ENCODE data around the gene MED19.
"Not testable (repeated sequence)": the region's sequence is repeated elsewhere in the genome, so short reads cannot be mapped to it uniquely, and the experiment has no call there.

Gene MED19

DNA sequence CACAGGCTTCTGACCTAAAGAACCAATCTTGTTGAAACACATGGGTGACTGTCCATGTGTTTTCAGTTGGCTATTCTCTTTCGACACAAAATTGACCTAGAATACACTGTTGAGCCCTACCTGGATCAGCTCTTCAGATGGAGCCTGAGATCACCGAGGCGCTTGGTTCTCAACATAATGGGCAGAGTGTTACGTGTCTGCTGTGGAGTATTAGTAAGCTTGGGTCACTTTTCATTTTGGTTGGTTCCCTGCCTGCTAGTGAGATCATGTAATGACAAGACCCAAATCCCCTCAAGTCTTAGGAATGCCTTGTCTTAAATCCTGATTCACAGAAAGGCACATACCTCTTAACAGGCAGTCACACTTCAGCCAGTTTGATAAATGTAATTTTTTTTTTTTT lies 8.7 kb downstream of the MED19 start:
- no peak for DNase-seq

DNA sequence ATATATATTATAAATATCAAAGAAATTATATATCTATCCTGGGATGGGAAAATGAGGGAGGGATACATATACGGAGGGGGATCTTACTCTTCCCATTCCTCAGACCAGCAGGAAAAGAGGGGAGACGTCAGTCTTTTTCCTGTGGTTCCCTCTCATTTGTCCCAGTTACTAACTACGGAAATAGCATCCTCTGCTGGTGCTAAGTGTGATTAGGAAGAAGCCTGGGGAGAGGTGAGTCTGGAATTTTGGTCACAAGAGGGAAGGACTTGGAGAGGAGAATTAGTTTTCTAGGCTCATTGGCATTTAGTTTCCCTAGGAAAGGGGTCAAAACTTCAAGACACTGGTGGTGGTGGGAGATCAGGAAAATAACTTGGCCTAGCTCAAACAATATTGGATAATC lies 11.6 kb downstream of the MED19 start:
- DNase-seq, result no peak

DNA sequence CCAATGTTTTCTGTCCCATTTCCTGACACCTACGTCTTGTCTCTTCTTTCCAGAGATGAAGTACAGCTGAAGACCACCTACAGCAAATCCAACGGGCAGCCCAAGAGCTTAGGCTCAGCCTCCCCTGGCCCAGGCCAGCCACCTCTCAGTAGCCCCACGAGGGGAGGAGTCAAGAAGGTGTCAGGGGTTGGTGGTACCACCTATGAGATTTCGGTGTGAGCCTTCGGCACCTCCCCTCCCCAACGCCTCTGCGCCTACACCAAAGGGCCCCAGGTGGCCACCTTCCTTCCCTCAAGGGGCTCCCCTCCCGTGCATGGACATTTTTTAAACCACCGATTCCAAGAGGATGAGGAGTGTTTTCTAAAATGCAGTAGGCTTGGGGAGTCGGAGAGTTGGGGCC lies 12.2 kb downstream of the MED19 start:
- DNase-seq, result no peak

DNA sequence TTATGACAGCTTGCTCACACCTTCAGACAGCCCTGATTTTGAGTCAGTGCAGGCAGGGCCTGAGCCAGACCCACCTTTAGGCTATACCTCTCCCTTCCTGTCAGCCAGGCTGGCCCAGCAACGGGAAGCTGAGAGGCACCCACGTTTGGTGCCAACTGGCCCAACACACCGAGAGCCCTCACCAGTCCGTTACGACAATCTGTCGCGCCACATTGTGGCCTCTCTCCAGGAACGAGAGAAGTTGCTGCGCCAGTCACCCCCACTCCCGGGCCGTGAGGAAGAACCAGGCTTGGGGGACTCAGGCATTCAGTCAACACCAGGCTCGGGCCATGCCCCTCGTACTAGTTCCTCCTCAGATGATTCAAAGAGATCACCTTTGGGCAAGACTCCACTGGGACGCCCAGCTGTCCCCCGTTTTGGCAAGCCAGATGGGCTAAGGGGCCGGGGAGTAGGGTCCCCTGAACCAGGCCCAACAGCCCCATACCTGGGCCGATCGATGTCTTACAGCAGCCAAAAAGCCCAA lies 13.1 kb downstream of the MED19 start:
- no peak for DNase-seq

DNA sequence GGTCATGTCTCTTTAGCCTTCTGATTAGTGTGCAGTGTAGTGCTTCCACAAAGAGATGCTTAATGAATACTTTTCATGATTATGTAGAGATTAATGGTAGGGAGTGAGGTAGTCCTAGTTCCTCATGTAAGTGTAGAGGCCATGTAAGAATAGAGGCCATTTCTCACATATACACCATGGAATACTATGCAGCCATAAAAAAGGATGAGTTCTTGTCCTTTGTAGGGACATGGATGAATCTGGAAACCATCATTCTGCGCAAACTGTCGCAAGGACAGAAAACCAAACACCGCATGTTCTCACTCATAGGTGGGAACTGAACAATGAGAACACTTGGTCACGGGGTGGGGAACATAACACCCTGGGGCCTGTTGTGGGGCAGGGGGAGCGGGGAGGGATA lies 21.5 kb downstream of the MED19 start:
- DNase-seq, result not testable (repeated sequence)

DNA sequence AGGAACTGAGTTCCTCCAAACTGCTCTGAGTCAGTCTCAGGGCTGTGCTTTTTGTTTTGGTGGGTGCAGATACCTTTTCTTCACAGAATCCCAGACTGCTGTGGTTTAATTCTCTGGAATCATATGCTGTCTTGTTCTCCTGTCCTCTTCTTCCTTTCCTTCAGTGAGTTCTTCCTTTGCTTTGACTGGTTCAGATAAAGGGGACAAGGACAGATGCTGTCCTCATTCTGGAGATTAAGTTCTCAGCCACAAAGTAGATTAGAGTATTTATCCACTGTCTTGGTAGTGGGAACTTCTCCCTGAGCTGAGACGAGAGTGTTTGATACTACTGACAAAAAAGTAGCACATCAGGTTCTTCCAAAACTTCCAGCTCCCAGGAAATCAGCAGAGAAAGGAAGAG lies 30.8 kb downstream of the MED19 start:
- DNase-seq, result no peak

DNA sequence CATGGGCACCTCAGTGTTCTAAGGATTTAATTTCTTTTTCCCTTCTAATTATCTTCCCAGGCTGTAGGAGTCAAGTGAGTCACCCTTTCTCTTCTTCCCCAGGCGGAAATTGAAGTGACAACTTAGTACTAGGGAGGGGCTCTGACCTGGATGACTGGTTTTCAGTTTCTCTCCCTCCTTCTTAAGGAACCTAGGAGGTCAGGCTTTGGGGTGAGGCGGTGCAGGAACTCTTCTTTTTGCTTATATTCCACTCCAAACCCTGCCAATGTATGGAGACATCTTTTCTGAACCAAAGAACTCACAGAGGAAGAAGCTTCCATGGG lies 31.5 kb downstream of the MED19 start:
- no peak for DNase-seq

DNA sequence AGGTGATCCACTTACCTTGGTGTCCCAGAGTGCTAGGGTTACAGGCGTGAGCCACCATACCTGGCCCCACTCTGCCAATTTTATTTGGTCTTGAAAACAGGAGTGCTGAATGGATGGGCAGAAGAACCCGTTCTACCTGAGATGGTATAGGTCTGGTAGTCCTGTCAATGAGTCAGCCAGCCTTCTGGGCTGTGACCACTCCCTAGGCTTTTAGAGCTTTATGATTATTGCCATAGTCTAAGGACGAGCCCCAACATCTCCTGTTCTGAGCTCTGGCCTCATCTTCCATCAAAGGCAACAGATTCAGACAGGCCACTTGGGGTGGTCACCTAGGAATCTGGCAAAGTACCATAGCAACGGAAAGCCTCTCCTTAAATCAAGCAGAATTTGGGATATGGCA lies 32.6 kb downstream of the MED19 start:
- no peak for DNase-seq

DNA sequence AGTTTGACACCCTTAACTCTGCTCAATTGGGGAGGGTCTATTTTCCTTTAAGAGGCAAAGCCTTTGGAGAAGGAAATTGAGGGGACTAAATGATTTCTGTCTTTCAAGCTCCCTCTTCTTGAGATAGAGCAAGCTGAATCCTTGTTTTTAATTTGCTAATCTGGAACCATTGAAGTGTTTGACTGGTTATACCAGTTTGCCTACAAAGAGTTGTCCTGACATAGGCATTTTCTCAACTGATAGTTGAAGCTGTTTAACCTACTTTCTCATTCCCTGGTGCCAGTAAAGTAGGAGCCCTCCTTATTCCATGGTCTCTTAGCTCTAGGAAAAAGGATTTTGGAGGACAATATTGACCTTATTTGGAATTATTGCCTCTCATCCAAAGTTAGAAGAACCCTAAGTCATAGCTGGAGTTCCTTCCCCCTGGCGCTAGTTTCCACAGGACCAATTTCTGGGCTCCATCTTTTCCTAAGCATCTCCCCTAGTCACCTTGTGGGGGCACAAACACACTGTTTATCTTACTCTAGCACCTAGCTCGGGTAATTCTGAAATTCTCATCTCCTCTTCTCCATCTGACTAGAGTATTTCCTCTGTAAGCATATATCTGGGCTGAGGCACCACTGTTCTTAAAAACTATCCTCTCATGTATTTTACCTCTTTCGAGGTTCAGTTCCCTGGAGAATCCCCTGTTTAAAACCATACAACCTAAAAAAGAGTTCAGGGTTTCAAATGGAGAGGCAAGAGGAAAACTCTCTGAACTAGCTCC lies 36.7 kb downstream of the MED19 start:
- DNase-seq, result peak; percentile 24

DNA sequence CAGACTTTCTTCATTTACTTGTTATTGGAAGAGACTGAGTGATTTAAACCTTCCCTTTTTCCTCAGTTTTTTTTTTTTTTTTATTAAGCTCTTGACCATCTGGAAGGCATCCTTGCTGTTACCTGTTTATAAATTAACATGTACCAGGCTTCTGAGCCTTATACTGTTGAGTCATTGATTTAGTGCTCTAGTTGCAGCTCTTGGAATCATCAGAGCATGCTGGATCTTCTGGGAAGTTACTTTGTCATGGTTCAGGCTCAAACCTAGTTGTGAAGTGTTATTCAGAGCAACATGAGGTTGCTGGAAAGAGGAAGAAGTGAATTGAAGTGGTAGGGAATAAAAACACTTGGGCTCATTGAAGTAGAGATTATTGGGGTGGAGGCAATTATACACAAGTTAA lies 37.8 kb downstream of the MED19 start:
- no peak for DNase-seq

DNA sequence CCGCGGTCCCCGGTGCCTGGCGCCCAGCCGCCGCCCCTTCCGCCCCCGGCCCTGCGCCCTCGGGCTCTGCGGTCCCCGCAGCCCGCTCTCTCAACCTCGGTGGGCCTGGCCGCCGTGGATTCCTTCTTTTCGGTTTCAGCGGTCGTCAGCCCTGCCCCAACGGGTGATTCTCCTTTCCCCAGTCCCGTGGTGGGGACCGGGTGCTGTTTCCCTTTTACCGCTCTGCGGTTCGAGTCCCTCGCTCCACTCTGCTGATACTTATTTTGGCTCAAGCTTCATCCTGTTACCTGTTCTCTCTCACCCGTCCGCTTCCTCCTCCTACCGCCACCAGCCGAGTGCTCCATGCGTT lies 43.6 kb downstream of the MED19 start:
- no peak for DNase-seq

DNA sequence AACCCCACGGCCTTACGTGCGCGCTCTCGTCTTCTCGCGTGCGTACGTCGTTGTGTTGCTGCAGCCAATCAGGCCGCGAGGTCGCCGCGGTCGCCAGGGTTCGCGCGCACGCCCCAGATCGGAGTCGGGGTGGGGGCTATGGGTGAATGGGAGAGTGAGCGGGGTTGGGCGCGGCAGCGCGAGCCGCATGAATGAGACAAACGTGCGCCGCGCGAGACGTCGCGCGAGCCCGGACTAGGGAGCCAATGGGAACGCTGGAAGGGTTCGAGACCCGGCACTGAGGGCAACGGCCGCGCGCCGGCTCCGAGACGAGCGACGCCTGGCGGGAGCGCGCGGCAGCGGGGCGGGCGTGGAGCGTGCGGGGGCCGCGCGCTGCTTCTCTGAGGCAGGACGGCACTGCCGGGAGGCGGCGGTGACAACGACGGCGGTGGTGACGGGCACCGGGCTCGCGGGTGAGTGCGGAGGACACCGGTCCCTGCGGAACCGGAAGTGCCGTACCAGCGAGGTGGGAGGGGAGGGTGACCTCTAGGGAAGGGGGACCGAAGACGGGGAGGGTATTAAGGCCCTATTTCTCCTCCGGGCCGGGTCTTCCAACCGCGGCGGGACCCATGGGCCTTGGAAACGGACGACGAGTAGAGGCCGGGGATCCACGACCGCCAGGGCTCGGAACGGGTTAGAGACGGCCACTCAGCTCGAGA lies 44.1 kb downstream of the MED19 start, which contains the start of gene ZDHHC5:
ZDHHC5 (plus strand) TSS at position 379 of the 698 bp plus-strand sequence. CDS start 4,977 bp downstream, outside the sequence.
- DNase-seq, result peak; percentile 99

DNA sequence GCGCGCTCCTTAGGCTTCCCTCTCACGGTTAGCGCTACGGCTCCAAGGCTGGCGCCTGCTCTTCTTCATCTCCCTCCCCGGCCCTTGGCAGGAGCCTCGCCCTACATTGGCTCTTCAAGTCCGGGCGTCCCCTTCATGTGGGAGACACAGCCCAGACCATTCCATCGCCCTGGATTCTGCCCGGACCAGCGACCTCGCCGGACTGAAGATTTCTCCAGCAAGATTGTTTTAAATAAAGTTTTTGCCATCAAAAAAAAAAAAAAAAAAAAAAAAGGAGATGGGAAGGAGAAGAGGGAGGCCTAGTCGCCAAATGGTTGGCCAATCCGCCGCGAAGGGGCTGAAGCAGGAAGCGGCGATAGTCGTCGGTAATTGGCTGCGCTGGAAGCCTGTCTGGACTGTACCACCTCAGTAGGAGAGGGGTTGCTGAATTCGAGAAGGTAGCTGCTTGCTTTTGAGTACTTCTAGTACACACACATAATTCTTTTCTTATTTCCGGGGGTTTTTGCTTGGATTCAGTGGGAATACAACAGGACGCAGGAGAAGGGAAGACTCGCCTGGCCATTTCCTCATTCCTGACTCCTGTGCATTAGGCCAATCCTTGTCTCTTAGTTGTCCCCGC lies 44.8 kb downstream of the MED19 start:
- peak; percentile 99 for DNase-seq

DNA sequence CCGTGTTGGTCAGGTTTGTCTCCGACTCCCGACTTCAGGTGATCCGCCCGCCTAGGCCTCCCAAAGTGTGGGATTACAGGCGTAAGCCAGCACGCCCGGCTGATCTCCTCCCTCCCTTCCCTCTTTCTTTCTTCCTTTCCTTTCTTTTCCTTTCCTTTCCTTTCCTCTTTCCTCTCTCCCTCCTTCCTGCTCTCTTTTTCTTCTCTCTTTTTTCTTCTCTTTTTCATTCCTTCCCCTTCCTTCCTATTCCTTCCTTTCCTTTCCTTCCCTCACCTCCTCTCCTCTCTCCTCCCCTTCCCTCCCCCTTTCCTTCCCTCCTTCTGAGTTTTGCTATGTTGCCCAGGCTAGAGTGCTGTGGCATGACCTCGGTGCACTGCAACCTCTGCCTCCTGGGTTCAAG lies 48.0 kb downstream of the MED19 start:
- DNase-seq, result no peak

DNA sequence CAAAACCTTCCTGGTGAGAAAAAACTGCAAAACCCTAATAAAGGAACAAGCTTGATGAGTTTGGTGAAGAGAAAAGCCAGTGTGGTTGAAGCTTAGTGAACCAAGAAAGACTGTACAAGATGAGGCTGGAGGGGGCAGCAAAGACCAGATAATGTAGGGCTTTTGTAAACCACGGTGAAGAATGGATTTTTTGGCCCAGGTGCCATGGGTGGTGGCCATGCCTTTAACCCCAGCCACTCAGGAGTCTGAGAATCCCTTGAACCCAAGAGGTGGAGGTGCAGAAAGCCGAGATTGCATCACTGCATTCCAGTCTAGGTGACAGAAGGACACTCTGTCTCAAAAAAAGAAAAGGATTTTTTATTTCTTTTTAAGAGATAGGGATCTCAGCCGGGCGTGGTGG lies 49.1 kb downstream of the MED19 start:
- DNase-seq, result no peak

DNA sequence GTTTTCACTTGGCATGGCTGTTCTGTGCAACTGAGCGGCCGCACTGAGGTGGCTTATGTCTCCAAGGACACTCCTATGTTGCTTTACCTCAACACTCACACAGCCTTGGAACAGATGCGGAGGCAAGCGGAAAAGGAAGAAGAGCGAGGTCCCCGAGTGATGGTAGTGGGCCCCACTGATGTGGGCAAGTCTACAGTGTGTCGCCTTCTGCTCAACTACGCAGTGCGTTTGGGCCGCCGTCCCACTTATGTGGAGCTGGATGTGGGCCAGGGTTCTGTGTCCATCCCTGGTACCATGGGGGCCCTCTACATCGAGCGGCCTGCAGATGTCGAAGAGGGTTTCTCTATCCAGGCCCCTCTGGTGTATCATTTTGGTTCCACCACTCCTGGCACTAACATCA lies 52.3 kb downstream of the MED19 start:
- no peak for DNase-seq

DNA sequence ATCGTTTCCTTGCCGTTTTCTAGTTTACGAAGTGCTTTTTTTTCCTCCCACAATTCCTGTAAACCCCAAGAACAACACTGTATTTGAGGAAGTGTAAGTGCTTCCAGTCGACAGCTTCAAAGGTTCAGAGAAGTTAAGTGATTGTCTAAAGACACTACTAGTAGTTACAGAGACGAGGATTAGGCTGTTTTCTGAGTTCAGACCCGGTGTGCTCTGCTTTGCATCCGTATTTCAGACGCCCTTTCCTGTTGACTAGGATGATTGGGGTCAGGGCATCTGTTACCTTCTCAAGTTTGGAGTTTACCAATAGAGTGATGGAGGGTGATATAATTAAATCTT lies 54.0 kb downstream of the MED19 start:
- no peak for DNase-seq

DNA sequence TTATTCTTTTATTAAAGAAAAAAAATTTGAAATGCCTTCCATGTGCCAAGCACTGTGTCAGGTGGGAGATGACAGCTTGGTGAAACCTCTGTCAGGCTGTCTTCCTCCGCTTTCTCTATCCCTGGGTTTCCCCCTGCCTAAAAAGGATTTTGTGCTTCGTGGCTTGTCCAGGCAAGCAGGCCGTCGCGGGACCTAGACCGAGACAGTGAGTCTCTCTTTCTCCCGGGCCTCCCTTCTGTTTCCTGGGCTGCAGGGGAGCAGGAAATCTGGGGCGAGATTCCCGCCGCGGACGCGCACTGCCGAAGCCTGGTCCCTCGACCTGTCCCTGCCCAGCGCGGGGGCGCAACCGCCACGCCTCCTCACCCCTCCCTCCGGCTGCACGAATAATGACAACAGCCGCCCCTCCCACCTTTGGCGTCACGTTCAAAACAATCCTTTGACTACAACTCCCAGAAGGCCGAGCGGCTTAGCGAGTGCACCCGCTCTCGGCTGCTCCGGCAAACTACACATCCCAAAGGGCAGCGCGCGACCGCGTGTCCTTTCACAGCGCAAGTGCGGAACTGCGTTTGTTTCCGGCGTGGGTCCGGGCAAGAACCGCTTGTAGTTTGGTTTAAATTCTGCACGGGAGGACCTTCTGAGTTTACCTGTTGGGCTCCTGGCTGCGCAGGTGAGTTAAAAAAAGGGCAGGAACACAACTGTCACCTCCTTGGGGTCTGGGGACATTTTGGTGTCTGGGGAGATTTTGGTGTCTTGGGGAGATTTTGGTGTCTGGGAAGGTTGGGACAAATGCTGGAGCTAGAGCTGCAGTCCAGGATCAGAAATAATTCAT lies 54.6 kb downstream of the MED19 start, which contains the start of gene CLP1:
CLP1 (plus strand) TSS at position 569 of the 829 bp plus-strand sequence. CDS start 1,715 bp downstream, outside the sequence.
- peak; percentile 96 for DNase-seq

DNA sequence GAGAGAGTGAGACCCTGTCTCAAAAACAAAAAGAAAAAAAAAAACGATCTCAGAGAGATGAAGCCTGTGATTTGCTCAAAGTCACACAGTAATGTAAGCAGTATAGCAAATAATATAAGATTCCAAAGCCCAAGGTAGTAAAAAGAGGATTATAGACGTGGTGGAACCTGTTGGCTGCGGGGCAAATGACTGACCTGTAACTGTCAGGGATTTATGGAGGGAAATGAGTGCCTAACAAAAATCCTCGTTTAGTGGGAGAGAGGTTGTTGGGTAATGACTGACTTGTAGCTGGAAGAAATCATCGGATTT lies 55.2 kb downstream of the MED19 start:
- no peak for DNase-seq

Data from NCI-H510A treated with DMSO at 0.1 percent for 48 hours (cell line).